Cardiac ventricle fibroblast (primary cell): Measurements from ENCODE around the gene GPS2. TPM values are rescaled to one million over a fixed set of nuclear protein-coding genes. Genes with fewer than 3 reads are reported as not detected.

ENCODE experiments used
- total RNA-seq: library from RNA; depleted of rRNA; stranded (reverse); fragments of >200 nt; gene quantifications from 2 replicates; pipeline ENCODE4 v1.2.3, GENCODE V29; 2015

GPS2 gene
- total RNA-seq = 29.9 and 34.0 TPM in 2 replicates

GRCh38 chr17:7314719-7315569, at the start of gene GPS2:
Gene GPS2, minus strand, starts transcription at chr17:7315360. Its CDS starts 308 bp downstream, at chr17:7315052.

GRCh38 chr17:7355053-7355452, 39.9 kb upstream of the GPS2 start, which contains the start of gene TMEM95:
Gene TMEM95, plus strand, starts transcription at chr17:7355156. Its CDS starts 49 bp downstream, at chr17:7355205.

GRCh38 chr17:7351665-7352502, 36.7 kb upstream of the GPS2 start, which contains the start of gene KCTD11:
Gene KCTD11, plus strand, starts transcription at chr17:7352162.

GRCh38 chr17:7336240-7337175, 21.3 kb upstream of the GPS2 start, which contains the start of gene ACAP1:
Gene ACAP1, plus strand, starts transcription at chr17:7336529. Its CDS starts 206 bp downstream, at chr17:7336735.

GRCh38 chr17:7328840-7329373, 13.7 kb upstream of the GPS2 start, which contains the start of gene NEURL4:
Gene NEURL4, minus strand, starts transcription at chr17:7329335. Its CDS starts 23 bp downstream, at chr17:7329312.

GRCh38 chr17:7306911-7307685, 8.1 kb downstream of the GPS2 start, which contains the start of gene EIF5A:
Gene EIF5A, plus strand, starts transcription at chr17:7307628. Its CDS starts 2,008 bp downstream, at chr17:7309636.

GRCh38 chr17:7294614-7295153, 20.5 kb downstream of the GPS2 start, which contains the start of gene YBX2:
Gene YBX2, minus strand, starts transcription at chr17:7294639. Its CDS starts 139 bp downstream, at chr17:7294500.

GRCh38 chr17:7281074-7281952, 33.8 kb downstream of the GPS2 start, which contains the start of gene SLC2A4:
Gene SLC2A4, plus strand, starts transcription at chr17:7281718. Its CDS starts 217 bp downstream, at chr17:7281935.

Other genes with a start within 250 kb of the GPS2 start
- gene CLEC10A, start 235.1 kb downstream of the GPS2 start, total RNA-seq = 0.24 TPM in 1 of 2 replicates, not detected in the other
- not detected in 2 replicates for gene ASGR2, start 200.5 kb downstream of the GPS2 start, total RNA-seq
- gene ASGR1, start 136.0 kb downstream of the GPS2 start, total RNA-seq = 0.24 and 0.25 TPM in 2 replicates
- 17.7 and 21.6 TPM in 2 replicates for gene DLG4, start 95.5 kb downstream of the GPS2 start, total RNA-seq
- gene ACADVL, start 95.4 kb downstream of the GPS2 start, total RNA-seq = 281 and 473 TPM in 2 replicates
- 31.5 and 44.1 TPM in 2 replicates for gene DVL2, start 80.8 kb downstream of the GPS2 start, total RNA-seq
- gene PHF23, start 75.9 kb downstream of the GPS2 start, total RNA-seq = 38.6 and 48.0 TPM in 2 replicates
- gene GABARAP, start 72.9 kb downstream of the GPS2 start, total RNA-seq = 318 and 677 TPM in 2 replicates
- gene CTDNEP1, start 63.6 kb downstream of the GPS2 start, total RNA-seq = 78.3 and 99.5 TPM in 2 replicates
- gene ELP5, start 63.1 kb downstream of the GPS2 start, total RNA-seq = 30.1 and 41.1 TPM in 2 replicates
- 2.0 TPM in 1 of 2 replicates, not detected in the other for gene CLDN7, start 52.9 kb downstream of the GPS2 start, total RNA-seq
- gene SLC2A4, start 33.6 kb downstream of the GPS2 start, total RNA-seq = 0.05 TPM in 1 of 2 replicates, not detected in the other
- 0.06 TPM in 1 of 2 replicates, not detected in the other for gene YBX2, start 20.7 kb downstream of the GPS2 start, total RNA-seq
- gene EIF5A, start 7.7 kb downstream of the GPS2 start, total RNA-seq = 259 and 332 TPM in 2 replicates
- gene NEURL4, start 14.0 kb upstream of the GPS2 start, total RNA-seq = 6.4 and 12.7 TPM in 2 replicates
- 0.73 TPM in 1 of 2 replicates, not detected in the other for gene ACAP1, start 21.2 kb upstream of the GPS2 start, total RNA-seq
- 11.9 and 14.6 TPM in 2 replicates for gene KCTD11, start 36.8 kb upstream of the GPS2 start, total RNA-seq
- not detected in 2 replicates for gene TMEM95, start 39.8 kb upstream of the GPS2 start, total RNA-seq
- gene TNK1, start 65.7 kb upstream of the GPS2 start, total RNA-seq = 0.05 TPM in 1 of 2 replicates, not detected in the other
- 48.7 and 57.0 TPM in 2 replicates for gene PLSCR3, start 79.2 kb upstream of the GPS2 start, total RNA-seq
- 42.9 and 68.5 TPM in 2 replicates for gene TMEM256, start 88.7 kb upstream of the GPS2 start, total RNA-seq
- gene NLGN2, start 92.5 kb upstream of the GPS2 start, total RNA-seq = 20.6 and 23.5 TPM in 2 replicates
- not detected in 2 replicates for gene SPEM1, start 105.0 kb upstream of the GPS2 start, total RNA-seq
- gene SPEM2, start 110.3 kb upstream of the GPS2 start, total RNA-seq = not detected in 2 replicates
- not detected in 2 replicates for gene SPEM3, start 113.5 kb upstream of the GPS2 start, total RNA-seq
- 0.62 and 2.1 TPM in 2 replicates for gene TMEM102, start 120.1 kb upstream of the GPS2 start, total RNA-seq
- 1.1 and 1.2 TPM in 2 replicates for gene FGF11, start 124.2 kb upstream of the GPS2 start, total RNA-seq
- gene CHRNB1, start 129.7 kb upstream of the GPS2 start, total RNA-seq = 2.5 and 4.8 TPM in 2 replicates
- 25.5 and 32.9 TPM in 2 replicates for gene ZBTB4, start 164.3 kb upstream of the GPS2 start, total RNA-seq
- not detected in 2 replicates for gene SLC35G6, start 166.1 kb upstream of the GPS2 start, total RNA-seq
- gene POLR2A, start 169.0 kb upstream of the GPS2 start, total RNA-seq = 67.3 and 74.0 TPM in 2 replicates
- gene TNFSF12, start 233.7 kb upstream of the GPS2 start, total RNA-seq = 14.6 and 15.0 TPM in 2 replicates
- 3.2 and 8.0 TPM in 2 replicates for gene TNFSF13, start 243.4 kb upstream of the GPS2 start, total RNA-seq
- 30.5 and 32.1 TPM in 2 replicates for gene SENP3, start 246.6 kb upstream of the GPS2 start, total RNA-seq